IMR-90 (cell line): Measurements from ENCODE around the gene SLC22A12. TPM values are rescaled to one million over a fixed set of nuclear protein-coding genes. Genes with fewer than 3 reads are reported as not detected.
A peak's percentile ranks its signal among the peaks of the same experiment; 100 is the strongest.

Experiments
- ATAC-seq: fragments of 200-7000 bp; cut with Tn5 transposase; 2 replicates; pipeline ENCODE4 v1.9.1; 2020; ENCODE audit warnings: low read depth, mild to moderate bottlenecking, moderate library complexity
- BruUV-seq: library from RNA; stranded (reverse); fragments of 400-500 nt; replicated peaks from 2 replicates; lab custom pipeline; 2021; lab: Mats Ljungman, UMichigan
- CTCF ChIA-PET: fragments of 300-600 bp; formaldehyde crosslinking; extraction: SDS; loops from one replicate; lab custom pipeline; 2021; ENCODE audit warnings: antibody characterized with exemption; lab: Yijun Ruan, JAX
- POLR2A ChIA-PET: fragments of 300-600 bp; sonication (Branson Sonifier 250); formaldehyde crosslinking; loops from one replicate; lab custom pipeline; 2022; ENCODE audit warnings: antibody characterized with exemption; ENCODE audit not compliant: unreplicated experiment; lab: Charles Lee
- DNase-seq: peaks from one replicate; pipeline ENCODE4 v3.0.0; 2013
- H2AFZ ChIP-seq: replicated peaks from 2 replicates; pipeline ENCODE3; 2013; ENCODE audit warnings: low read length, mild to moderate bottlenecking; ENCODE audit not compliant: poor library complexity
- H2AK5ac ChIP-seq: 2 replicates; pipeline ENCODE4 v1.6.1; 2013; ENCODE audit warnings: low read depth, low read length, inconsistent platforms
- H2AK9ac ChIP-seq: replicated peaks from 2 replicates; pipeline ENCODE3; 2013; ENCODE audit warnings: mild to moderate bottlenecking, low read depth, low read length, moderate library complexity; ENCODE audit not compliant: poor library complexity
- H2BK120ac ChIP-seq: 2 replicates; pipeline ENCODE4 v1.6.1; 2013; ENCODE audit warnings: low read depth, low read length, inconsistent platforms
- H2BK15ac ChIP-seq: 3 replicates; pipeline ENCODE4 v1.6.1; 2013; ENCODE audit warnings: low read depth, low read length, inconsistent platforms
- H2BK20ac ChIP-seq: 2 replicates; pipeline ENCODE4 v1.6.1; 2013; ENCODE audit warnings: low read depth, mild to moderate bottlenecking, inconsistent platforms, low read length, moderate library complexity
- H2BK5ac ChIP-seq: 2 replicates; pipeline ENCODE4 v1.6.1; 2013; ENCODE audit warnings: mild to moderate bottlenecking, low read depth, low read length, inconsistent platforms; ENCODE audit not compliant: poor library complexity, severe bottlenecking
- H3K14ac ChIP-seq: replicated peaks from 2 replicates; pipeline ENCODE4 v1.6.1; 2013; ENCODE audit warnings: low read depth, low read length, inconsistent platforms
- H3K18ac ChIP-seq: 2 replicates; pipeline ENCODE4 v1.6.1; 2013; ENCODE audit warnings: low read depth, low read length, control low read depth
- H3K23ac ChIP-seq: 2 replicates; pipeline ENCODE4 v1.6.1; 2013; ENCODE audit warnings: low read depth, low read length, inconsistent platforms
- H3K27ac ChIP-seq: 2 replicates; pipeline ENCODE4 v1.5.1; 2013; ENCODE audit warnings: mild to moderate bottlenecking, control low read depth, low read length; ENCODE audit not compliant: insufficient read depth
- H3K27me3 ChIP-seq: 2 replicates; pipeline ENCODE4 v1.6.1; 2013; ENCODE audit warnings: low read length; ENCODE audit not compliant: control insufficient read depth, insufficient read depth
- H3K36me3 ChIP-seq: 2 replicates; pipeline ENCODE4 v1.6.1; 2013; ENCODE audit warnings: low read length, mixed read lengths; ENCODE audit not compliant: control insufficient read depth, insufficient read depth
- H3K4ac ChIP-seq: 2 replicates; pipeline ENCODE4 v1.6.1; 2013; ENCODE audit warnings: low read depth, low read length, inconsistent platforms
- H3K4me1 ChIP-seq: 2 replicates; pipeline ENCODE4 v1.6.1; 2013; ENCODE audit warnings: low read length, mixed read lengths; ENCODE audit not compliant: control insufficient read depth, insufficient read depth
- H3K4me2 ChIP-seq: 2 replicates; pipeline ENCODE4 v1.6.1; 2013; ENCODE audit warnings: low read depth, mild to moderate bottlenecking, control low read depth, low read length, moderate library complexity
- H3K4me3 ChIP-seq: 2 replicates; pipeline ENCODE4 v1.5.1; 2013; ENCODE audit warnings: low read depth, mild to moderate bottlenecking, control low read depth, low read length, moderate library complexity; ENCODE audit not compliant: insufficient read depth
- H3K56ac ChIP-seq: 2 replicates; pipeline ENCODE4 v1.6.1; 2013; ENCODE audit warnings: low read length, inconsistent platforms; ENCODE audit not compliant: insufficient read depth; ENCODE audit errors: extremely low read depth
- H3K79me1 ChIP-seq, 2 experiments: 2 replicates each; pipeline ENCODE4 v1.6.1; 2013; ENCODE audit warnings: low read length in 2 of 2, inconsistent platforms in 1 of 2, low read depth in 1 of 2
- H3K9ac ChIP-seq: 2 replicates; pipeline ENCODE4 v1.6.1; 2013; ENCODE audit warnings: low read depth, low read length, control low read depth
- H3K9me1 ChIP-seq: 2 replicates; pipeline ENCODE4 v1.6.1; 2013; ENCODE audit warnings: low read length, inconsistent platforms; ENCODE audit not compliant: insufficient read depth
- H3K9me3 ChIP-seq: 2 replicates; pipeline ENCODE4 v1.6.1; 2013; ENCODE audit warnings: low read length; ENCODE audit not compliant: control insufficient read depth, insufficient read depth
- H4K20me1 ChIP-seq: 2 replicates; pipeline ENCODE4 v1.6.1; 2013; ENCODE audit warnings: low read length, inconsistent platforms; ENCODE audit not compliant: insufficient read depth
- H4K5ac ChIP-seq: 2 replicates; pipeline ENCODE4 v1.6.1; 2013; ENCODE audit warnings: mild to moderate bottlenecking, low read depth, low read length, control low read depth
- H4K8ac ChIP-seq, 2 experiments: 2 replicates each; pipeline ENCODE4 v1.6.1; 2013; ENCODE audit warnings: low read depth in 2 of 2, low read length in 2 of 2, control low read depth in 1 of 2, inconsistent platforms in 1 of 2
- H4K91ac ChIP-seq: 2 replicates; pipeline ENCODE4 v1.6.1; 2013; ENCODE audit warnings: low read depth, low read length, inconsistent platforms; ENCODE audit not compliant: insufficient read depth
- BHLHE40 ChIP-seq: fragments of 150-350 bp; IDR thresholded peaks from 2 replicates; pipeline ENCODE4 v1.6.1; 2016; ENCODE audit warnings: mild to moderate bottlenecking, low read depth, low read length
- CEBPB ChIP-seq: IDR thresholded peaks from 2 replicates; pipeline ENCODE4 v1.6.1; 2012; ENCODE audit warnings: low read depth, low read length, improper control_type of control experiment
- CHD1 ChIP-seq: IDR thresholded peaks from 2 replicates; pipeline ENCODE4 v1.6.1; 2012; ENCODE audit warnings: low read depth, low read length, improper control_type of control experiment
- ELK1 ChIP-seq: fragments of 150-350 bp; IDR thresholded peaks from 2 replicates; pipeline ENCODE4 v1.6.1; 2016; ENCODE audit warnings: low read depth, mild to moderate bottlenecking, low read length, moderate library complexity, borderline replicate concordance
- FOS ChIP-seq: fragments of 150-350 bp; IDR thresholded peaks from 2 replicates; pipeline ENCODE4 v1.6.1; 2016; ENCODE audit warnings: low read depth, low read length
- MAFK ChIP-seq: IDR thresholded peaks from 2 replicates; pipeline ENCODE4 v1.6.1; 2012; ENCODE audit warnings: low read depth, low read length, improper control_type of control experiment
- MAZ ChIP-seq: IDR thresholded peaks from 2 replicates; pipeline ENCODE4 v1.6.1; 2012; ENCODE audit warnings: low read depth, mild to moderate bottlenecking, low read length, improper control_type of control experiment, moderate library complexity, borderline replicate concordance
- MXI1 ChIP-seq: IDR thresholded peaks from 2 replicates; pipeline ENCODE4 v1.6.1; 2012; ENCODE audit warnings: low read depth, mild to moderate bottlenecking, low read length, moderate library complexity, borderline replicate concordance
- NFE2L2 ChIP-seq: fragments of 150-350 bp; IDR thresholded peaks from 2 replicates; pipeline ENCODE4 v1.6.1; 2016; ENCODE audit warnings: low read depth, mild to moderate bottlenecking, low read length
- RAD21 ChIP-seq: IDR thresholded peaks from 2 replicates; pipeline ENCODE4 v1.6.1; 2012; ENCODE audit warnings: low read length, improper control_type of control experiment
- RCOR1 ChIP-seq: IDR thresholded peaks from 2 replicates; pipeline ENCODE4 v1.6.1; 2012; ENCODE audit warnings: mild to moderate bottlenecking, low read length, improper control_type of control experiment; ENCODE audit not compliant: insufficient replicate concordance
- RFX5 ChIP-seq: IDR thresholded peaks from 2 replicates; pipeline ENCODE4 v1.8.0; 2012; ENCODE audit warnings: low read depth, mild to moderate bottlenecking, low read length, moderate library complexity
- SMC3 ChIP-seq: fragments of 150-350 bp; IDR thresholded peaks from 2 replicates; pipeline ENCODE4 v1.6.1; 2016; ENCODE audit warnings: low read depth, mild to moderate bottlenecking, antibody characterized with exemption, low read length, moderate library complexity
- WGBS, 2 experiments: methylation state at CpG; one replicate each; pipeline versions ENCODE4 v1.1.5 to v1.1.7; 2013; ENCODE audit warnings: missing lambda C conversion rate in 2 of 2; ENCODE audit not compliant: insufficient read length in 1 of 2; ENCODE audit errors: extremely low coverage in 2 of 2; 5-methylcytosine and 5-hydroxymethylcytosine counted together
- dilution Hi-C: fragments of 300-500 bp; cut with HindIII; formaldehyde crosslinking; loops from one replicate; pipeline ENCODE4 v1.14.3; 2018; ENCODE audit warnings: low sequenced_read_pairs; ENCODE audit not compliant: unreplicated experiment
- in situ Hi-C: fragments of 300-500 bp; cut with MboI; formaldehyde crosslinking; loops from 3 replicates; pipeline ENCODE4 v1.14.3; 2019; ENCODE audit warnings: low sequenced_read_pairs, inconsistent platforms, mixed read lengths
- intact Hi-C: fragments of 100-400 bp; cut with micrococcal nuclease; formaldehyde crosslinking; loops from 2 replicates; pipeline ENCODE4 v1.10.0; 2022
- polyA plus RNA-seq, 3 experiments: library from polyadenylated mRNA; depleted of rRNA; stranded (reverse); fragments of >200 nt; gene quantifications; 2 replicates each; pipeline ENCODE4 v1.2.3, GENCODE V29; 2012; ENCODE audit warnings: low replicate concordance in 1 of 3
- total RNA-seq: library from RNA; depleted of rRNA; stranded (reverse); fragments of >200 nt; gene quantifications from 2 replicates; pipeline ENCODE4 v1.2.3, GENCODE V29; 2012

SLC22A12 gene
- total and polyA plus RNA-seq, 2 of the 4 experiments (the other 2 are of a cell fraction), result not detected

- Histone ChIP-seq H4K20me1 (no peaks in the 10 kb centered on the region; the same call in 1 of the 2 replicates), H3K18ac (no peak overlapping the region), H3K9me1 (no peaks in the 10 kb centered on the region), H2BK120ac (no peak overlapping the region), H3K27me3 (peaks cover 26% of the 10 kb centered on the region), H2AK9ac (no peak overlapping the region), H4K5ac (no peak overlapping the region), H2AFZ (peak overlapping the region; percentile 64), H2BK15ac (no peak overlapping the region), H4K91ac (no peak overlapping the region), H3K27ac (no peak overlapping the region), H3K4me3 (no peak overlapping the region), H3K9ac (no peak overlapping the region), H3K9me3 (no peaks in the 10 kb centered on the region), H2BK20ac (no peak overlapping the region), H3K79me1 (no peaks in the 10 kb centered on the region), H2AK5ac (no peak overlapping the region), H3K36me3 (no peaks in the 10 kb centered on the region), H3K4ac (no peak overlapping the region), H3K4me1 (no peaks in the 10 kb centered on the region), H3K23ac (no peak overlapping the region), H2BK5ac (no peak overlapping the region), H4K8ac (no peak overlapping the region), H3K56ac (no peak overlapping the region), H3K4me2 (no peak overlapping the region), H3K14ac (no peak overlapping the region)
- intact Hi-C loops, result no loop called here
- in situ Hi-C loops, result no loop called here
- no peak for TF ChIP-seq RAD21
- no peak for TF ChIP-seq MAFK
- TF ChIP-seq ELK1, result no peak
- no peak for TF ChIP-seq NFE2L2
- TF ChIP-seq SMC3, result no peak
- TF ChIP-seq RFX5, result no peak
- TF ChIP-seq CHD1, result no peak
- no peak for TF ChIP-seq MXI1
- TF ChIP-seq CEBPB, result no peak
- no peak for TF ChIP-seq MAZ
- no peak for TF ChIP-seq FOS
- TF ChIP-seq RCOR1, result no peak
- TF ChIP-seq BHLHE40, result no peak
- BruUV-seq, result no TSS peak
- DNase-seq, result peak; percentile 49
- dilution Hi-C loops, result no loop called here
- ChIA-PET POLR2A (no interaction called here), CTCF (no interaction called here)
- WGBS, 2 experiments, result no CpG with 5 or more reads among the region's 5 CpGs
- ATAC-seq, result peak; percentile 71
Measured at GRCh38 chr11:64619811-64620380, 28.9 kb downstream of the SLC22A12 start.
